HCT116 (cell line): ENCODE results near the gene CHD2.

Source experiments
- EGR1 ChIP-seq: IDR thresholded peaks from 2 replicates; pipeline ENCODE4 v1.6.1; 2012; ENCODE audit warnings: low read depth
- EZH2 ChIP-seq: fragments of 200-600 bp; sonication (generic); IDR thresholded peaks from 2 replicates; pipeline ENCODE4 v1.6.1; 2017; ENCODE audit warnings: antibody characterized with exemption, mixed run types
- POLR2A ChIP-seq: IDR thresholded peaks from 2 replicates; pipeline ENCODE4 v1.7.0; 2011; ENCODE audit warnings: borderline replicate concordance; ENCODE audit not compliant: insufficient read depth, insufficient read length; ENCODE audit errors: extremely low read depth
- SIN3A ChIP-seq: IDR thresholded peaks from 2 replicates; pipeline ENCODE4 v1.6.1; 2012; ENCODE audit warnings: low read depth
- ZFX ChIP-seq: fragments of 450-650 bp; IDR thresholded peaks from 2 replicates; pipeline ENCODE4 v1.6.1; 2017
- ZNF274 ChIP-seq: fragments of 200-500 bp; sonication (Bioruptor generic); IDR thresholded peaks from 2 replicates; pipeline ENCODE4 v1.6.1; 2014; ENCODE audit warnings: mild to moderate bottlenecking, low read depth, low read length, inconsistent platforms
- TF ChIP-seq, protein P1 (sequence below), 3 experiments: fragments of 200-600 bp in 1 of 3; sonication (generic) in 1 of 3; IDR thresholded peaks in 2 of 3; conservative IDR thresholded peaks in 1 of 3; 2 replicates each; pipeline ENCODE4 v1.5.1; 2012 to 2017; ENCODE audit warnings: low read depth in 2 of 3, low read length in 2 of 3, antibody characterized with exemption in 1 of 3, borderline replicate concordance in 1 of 3, control low read depth in 1 of 3, mild to moderate bottlenecking in 1 of 3, mixed read lengths in 1 of 3, mixed run types in 1 of 3, moderate library complexity in 1 of 3; ENCODE audit not compliant: insufficient read depth in 1 of 3
- TF ChIP-seq, protein P2 (sequence below): IDR thresholded peaks from 2 replicates; pipeline ENCODE4 v1.6.1; 2012; ENCODE audit warnings: low read depth

DNA sequence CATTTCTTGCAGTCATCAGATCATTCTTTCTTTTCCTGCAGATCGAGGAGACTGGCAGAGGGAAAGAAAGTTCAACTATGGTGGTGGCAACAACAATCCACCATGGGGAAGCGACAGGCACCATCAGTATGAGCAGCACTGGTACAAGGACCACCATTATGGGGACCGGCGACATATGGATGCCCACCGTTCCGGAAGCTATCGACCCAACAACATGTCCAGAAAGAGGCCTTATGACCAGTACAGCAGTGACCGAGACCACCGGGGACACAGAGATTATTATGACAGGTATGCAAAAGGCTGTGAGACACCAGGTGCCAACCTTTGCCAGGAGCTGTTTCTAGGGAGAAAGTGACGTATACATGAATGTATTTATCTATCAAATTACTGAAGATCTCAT is 119.8 kb downstream of the CHD2 start:
- TF ChIP-seq, protein P1, sequence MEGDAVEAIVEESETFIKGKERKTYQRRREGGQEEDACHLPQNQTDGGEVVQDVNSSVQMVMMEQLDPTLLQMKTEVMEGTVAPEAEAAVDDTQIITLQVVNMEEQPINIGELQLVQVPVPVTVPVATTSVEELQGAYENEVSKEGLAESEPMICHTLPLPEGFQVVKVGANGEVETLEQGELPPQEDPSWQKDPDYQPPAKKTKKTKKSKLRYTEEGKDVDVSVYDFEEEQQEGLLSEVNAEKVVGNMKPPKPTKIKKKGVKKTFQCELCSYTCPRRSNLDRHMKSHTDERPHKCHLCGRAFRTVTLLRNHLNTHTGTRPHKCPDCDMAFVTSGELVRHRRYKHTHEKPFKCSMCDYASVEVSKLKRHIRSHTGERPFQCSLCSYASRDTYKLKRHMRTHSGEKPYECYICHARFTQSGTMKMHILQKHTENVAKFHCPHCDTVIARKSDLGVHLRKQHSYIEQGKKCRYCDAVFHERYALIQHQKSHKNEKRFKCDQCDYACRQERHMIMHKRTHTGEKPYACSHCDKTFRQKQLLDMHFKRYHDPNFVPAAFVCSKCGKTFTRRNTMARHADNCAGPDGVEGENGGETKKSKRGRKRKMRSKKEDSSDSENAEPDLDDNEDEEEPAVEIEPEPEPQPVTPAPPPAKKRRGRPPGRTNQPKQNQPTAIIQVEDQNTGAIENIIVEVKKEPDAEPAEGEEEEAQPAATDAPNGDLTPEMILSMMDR (IDR thresholded peaks at IDR 0.05 in 2 of 3, conservative IDR thresholded peaks at IDR 0.05 in 1 of 3; ENCODE audit: borderline replicate concordance in 1 of 3, insufficient read depth in 1 of 3, low read depth in 2 of 3, low read length in 2 of 3) = no peak
- TF ChIP-seq SIN3A = no peak
- TF ChIP-seq, protein P2, sequence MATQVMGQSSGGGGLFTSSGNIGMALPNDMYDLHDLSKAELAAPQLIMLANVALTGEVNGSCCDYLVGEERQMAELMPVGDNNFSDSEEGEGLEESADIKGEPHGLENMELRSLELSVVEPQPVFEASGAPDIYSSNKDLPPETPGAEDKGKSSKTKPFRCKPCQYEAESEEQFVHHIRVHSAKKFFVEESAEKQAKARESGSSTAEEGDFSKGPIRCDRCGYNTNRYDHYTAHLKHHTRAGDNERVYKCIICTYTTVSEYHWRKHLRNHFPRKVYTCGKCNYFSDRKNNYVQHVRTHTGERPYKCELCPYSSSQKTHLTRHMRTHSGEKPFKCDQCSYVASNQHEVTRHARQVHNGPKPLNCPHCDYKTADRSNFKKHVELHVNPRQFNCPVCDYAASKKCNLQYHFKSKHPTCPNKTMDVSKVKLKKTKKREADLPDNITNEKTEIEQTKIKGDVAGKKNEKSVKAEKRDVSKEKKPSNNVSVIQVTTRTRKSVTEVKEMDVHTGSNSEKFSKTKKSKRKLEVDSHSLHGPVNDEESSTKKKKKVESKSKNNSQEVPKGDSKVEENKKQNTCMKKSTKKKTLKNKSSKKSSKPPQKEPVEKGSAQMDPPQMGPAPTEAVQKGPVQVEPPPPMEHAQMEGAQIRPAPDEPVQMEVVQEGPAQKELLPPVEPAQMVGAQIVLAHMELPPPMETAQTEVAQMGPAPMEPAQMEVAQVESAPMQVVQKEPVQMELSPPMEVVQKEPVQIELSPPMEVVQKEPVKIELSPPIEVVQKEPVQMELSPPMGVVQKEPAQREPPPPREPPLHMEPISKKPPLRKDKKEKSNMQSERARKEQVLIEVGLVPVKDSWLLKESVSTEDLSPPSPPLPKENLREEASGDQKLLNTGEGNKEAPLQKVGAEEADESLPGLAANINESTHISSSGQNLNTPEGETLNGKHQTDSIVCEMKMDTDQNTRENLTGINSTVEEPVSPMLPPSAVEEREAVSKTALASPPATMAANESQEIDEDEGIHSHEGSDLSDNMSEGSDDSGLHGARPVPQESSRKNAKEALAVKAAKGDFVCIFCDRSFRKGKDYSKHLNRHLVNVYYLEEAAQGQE = no peak
- TF ChIP-seq ZNF274 = no peak
- TF ChIP-seq EZH2 = no peak
- TF ChIP-seq EGR1 = no peak
- no peak for TF ChIP-seq ZFX
- no peak for TF ChIP-seq POLR2A
